WTC11 (cell line): ENCODE data around the gene GTF2F1. TPM values are rescaled to one million over a fixed set of nuclear protein-coding genes. Genes with fewer than 3 reads are reported as not detected.

Experiments
- microRNA-seq: library from miRNA; unstranded; fragments of <30 nt; microRNA quantifications from one replicate; pipeline ENCODE4 v1.2.0, GENCODE V29; 2022; ENCODE audit warnings: borderline number of aligned reads
- total RNA-seq: library from RNA; stranded (reverse); gene quantifications from 3 replicates; pipeline ENCODE4 v1.2.3, GENCODE V29; 2021

GTF2F1 gene
- total RNA-seq, 1 experiment from 2014 or later: 62.4 TPM

Small RNAs within 50 kb of the gene (microRNA-seq; reads per million reads assigned to microRNA genes)
- gene MIR3940 (15.0 reads per million, percentile 35 among the genes with 10 or more reads in this experiment), gene MIR6790 (2.8 reads per million), gene MIR6885 (not detected)

Other genes with a start within 250 kb of the GTF2F1 start
- 49.9 to 58.2 TPM (median 50.2 TPM) in 3 replicates for gene MLLT1, start 113.2 kb downstream of the GTF2F1 start, total RNA-seq
- gene ACER1, start 59.6 kb downstream of the GTF2F1 start, total RNA-seq: not detected in 3 replicates
- gene CLPP, start 31.6 kb downstream of the GTF2F1 start, total RNA-seq: 86.2 to 95.8 TPM (median 91.9 TPM) in 3 replicates
- 96.4 to 119 TPM (median 114 TPM) in 3 replicates for gene ALKBH7, start 20.4 kb downstream of the GTF2F1 start, total RNA-seq
- gene PSPN, start 17.2 kb downstream of the GTF2F1 start, total RNA-seq: 1.9 to 3.5 TPM (median 2.9 TPM) in 3 replicates
- 528 to 572 TPM (median 549 TPM) in 3 replicates for gene KHSRP, start 31.6 kb upstream of the GTF2F1 start, total RNA-seq
- gene SLC25A41, start 40.6 kb upstream of the GTF2F1 start, total RNA-seq: 0.18 to 0.35 TPM (median 0.21 TPM) in 3 replicates
- 63.6 to 69.1 TPM (median 63.7 TPM) in 3 replicates for gene SLC25A23, start 66.6 kb upstream of the GTF2F1 start, total RNA-seq
- gene CRB3, start 71.1 kb upstream of the GTF2F1 start, total RNA-seq: 29.9 to 36.5 TPM (median 32.2 TPM) in 3 replicates
- gene DENND1C, start 88.6 kb upstream of the GTF2F1 start, total RNA-seq: 4.3 to 6.3 TPM (median 6.1 TPM) in 3 replicates
- 18.5 to 33.1 TPM (median 30.2 TPM) in 3 replicates for gene TUBB4A, start 109.1 kb upstream of the GTF2F1 start, total RNA-seq
- 2.6 to 2.9 TPM (median 2.7 TPM) in 3 replicates for gene TNFSF9, start 137.9 kb upstream of the GTF2F1 start, total RNA-seq
- gene CD70, start 198.0 kb upstream of the GTF2F1 start, total RNA-seq: 1.7 to 2.1 TPM (median 1.7 TPM) in 3 replicates